H1 (cell line): ENCODE measurements around the gene RPS27. TPM values are rescaled to one million over a fixed set of nuclear protein-coding genes. Genes with fewer than 3 reads are reported as not detected.
A peak's percentile ranks its signal among the peaks of the same experiment; 100 is the strongest.

ENCODE experiments used
- CTCF ChIA-PET: fragments of 300-600 bp; sonication (Branson Sonifier 250); formaldehyde crosslinking; loops from one replicate; lab custom pipeline; 2021; ENCODE audit not compliant: partially characterized antibody; lab: Charles Lee
- POLR2A ChIA-PET: fragments of 300-600 bp; sonication (Branson Sonifier 250); formaldehyde crosslinking; loops from one replicate; lab custom pipeline; 2021; ENCODE audit warnings: inconsistent platforms; ENCODE audit not compliant: partially characterized antibody; lab: Charles Lee
- DNase-seq, 2 experiments: peaks; one replicate each; pipeline versions ENCODE4 v3.0.0 to v3.0.0-alpha.2; 2010 to 2022; ENCODE audit warnings: low spot score in 2 of 2, low read depth in 1 of 2, mixed read lengths in 1 of 2
- FAIRE-seq: peaks from 2 replicates; lab custom pipeline; 2011; peaks lifted over from hg19 to GRCh38; lab: Jason Lieb, UNC
- H2AFZ ChIP-seq: 2 replicates; pipeline ENCODE4 v1.8.1; 2012; ENCODE audit warnings: low read length, inconsistent platforms
- H2AK5ac ChIP-seq: 2 replicates; pipeline ENCODE4 v1.6.1; 2013; ENCODE audit warnings: low read depth, low read length
- H2BK120ac ChIP-seq: replicated peaks from 2 replicates; pipeline ENCODE3; 2013; ENCODE audit warnings: low read depth, low read length, inconsistent platforms
- H2BK12ac ChIP-seq: 2 replicates; pipeline ENCODE4 v1.6.1; 2013; ENCODE audit warnings: low read depth, low read length
- H2BK15ac ChIP-seq: 2 replicates; pipeline ENCODE4 v1.6.1; 2013; ENCODE audit warnings: low read length
- H2BK20ac ChIP-seq: 2 replicates; pipeline ENCODE4 v1.6.1; 2013; ENCODE audit warnings: low read length
- H2BK5ac ChIP-seq: 2 replicates; pipeline ENCODE4 v1.6.1; 2013; ENCODE audit warnings: low read depth, low read length
- H3K14ac ChIP-seq: 2 replicates; pipeline ENCODE4 v1.6.1; 2013; ENCODE audit warnings: inconsistent platforms; ENCODE audit not compliant: insufficient read length
- H3K18ac ChIP-seq: 2 replicates; pipeline ENCODE4 v1.6.1; 2013; ENCODE audit warnings: low read length; ENCODE audit errors: extremely low read depth
- H3K23ac ChIP-seq: 2 replicates; pipeline ENCODE4 v1.6.1; 2013; ENCODE audit warnings: inconsistent platforms; ENCODE audit not compliant: insufficient read length
- H3K23me2 ChIP-seq: 2 replicates; pipeline ENCODE4 v1.6.1; 2013; ENCODE audit warnings: low read depth, low read length
- H3K27ac ChIP-seq: 2 replicates; pipeline ENCODE4 v1.6.1; 2011; ENCODE audit warnings: low read depth, low read length, inconsistent platforms
- H3K27me3 ChIP-seq, 4 experiments: replicated peaks in 1 of 4; 1 replicate in 1 of 4; 2 replicates in 3 of 4; pipeline versions ENCODE4 v1.6.1 to v1.8.1; 2011 to 2013; ENCODE audit warnings: low read length in 3 of 4, mild to moderate bottlenecking in 3 of 4, inconsistent platforms in 2 of 4, mixed read lengths in 2 of 4, moderate library complexity in 1 of 4; ENCODE audit not compliant: control insufficient read depth in 3 of 4, insufficient read depth in 3 of 4; ENCODE audit errors: extremely low read depth in 1 of 4
- H3K36me3 ChIP-seq, 4 experiments: 2 replicates each; pipeline versions ENCODE4 v1.6.1 to v1.8.1; 2011 to 2013; ENCODE audit warnings: mild to moderate bottlenecking in 4 of 4, low read length in 3 of 4, moderate library complexity in 2 of 4, control low read depth in 1 of 4, inconsistent platforms in 1 of 4; ENCODE audit not compliant: insufficient read depth in 4 of 4, control insufficient read depth in 2 of 4
- H3K4ac ChIP-seq: replicated peaks from 2 replicates; pipeline ENCODE3; 2013; ENCODE audit warnings: low read length, low read depth, mixed read lengths, inconsistent platforms; ENCODE audit not compliant: insufficient read length
- H3K4me1 ChIP-seq, 4 experiments: replicated peaks in 1 of 4; 1 replicate in 1 of 4; 2 replicates in 3 of 4; pipeline versions ENCODE4 v1.6.1 to v1.8.1; 2011 to 2013; ENCODE audit warnings: low read length in 3 of 4, inconsistent platforms in 2 of 4, mixed read lengths in 1 of 4; ENCODE audit not compliant: insufficient read depth in 4 of 4, control insufficient read depth in 3 of 4
- H3K4me2 ChIP-seq, 2 experiments: 2 replicates each; pipeline versions ENCODE4 v1.6.1 to v1.8.1; 2011 to 2013; ENCODE audit warnings: low read depth in 2 of 2, low read length in 2 of 2, control low read depth in 1 of 2, inconsistent platforms in 1 of 2, mild to moderate bottlenecking in 1 of 2; ENCODE audit not compliant: insufficient read depth in 1 of 2
- H3K4me3 ChIP-seq, 4 experiments: fragments of 200-600, 300-600 bp in 1 of 4; sonication (generic), shearing (Covaris generic), sonication (Bioruptor Twin) in 1 of 4; 2 replicates each; pipeline versions ENCODE4 v1.5.1 to v1.8.1; 2011 to 2016; ENCODE audit warnings: low read length in 4 of 4, low read depth in 3 of 4, control low read depth in 2 of 4, inconsistent platforms in 2 of 4, mild to moderate bottlenecking in 2 of 4, mixed read lengths in 1 of 4, moderate library complexity in 1 of 4; ENCODE audit not compliant: insufficient read depth in 2 of 4; ENCODE audit errors: extremely low read depth in 1 of 4
- H3K56ac ChIP-seq: replicated peaks from 2 replicates; pipeline ENCODE3; 2013; ENCODE audit warnings: low read depth, mild to moderate bottlenecking, mixed read lengths, low read length, inconsistent platforms; ENCODE audit not compliant: insufficient read length
- H3K79me1 ChIP-seq: 2 replicates; pipeline ENCODE4 v1.6.1; 2013; ENCODE audit warnings: low read depth, low read length, control low read depth
- H3K79me2 ChIP-seq, 2 experiments: 2 replicates each; pipeline versions ENCODE4 v1.6.1 to v1.8.1; 2012 to 2013; ENCODE audit warnings: low read length in 2 of 2, mild to moderate bottlenecking in 2 of 2, inconsistent platforms in 1 of 2; ENCODE audit not compliant: insufficient read depth in 2 of 2, control insufficient read depth in 1 of 2
- H3K9ac ChIP-seq, 4 experiments: replicated peaks in 1 of 4; 1 replicate in 1 of 4; 2 replicates in 3 of 4; pipeline versions ENCODE4 v1.6.1 to v1.8.1; 2011 to 2013; ENCODE audit warnings: low read depth in 3 of 4, low read length in 3 of 4, control low read depth in 2 of 4, mild to moderate bottlenecking in 2 of 4, moderate library complexity in 2 of 4, inconsistent platforms in 1 of 4; ENCODE audit errors: extremely low read depth in 1 of 4
- H3K9me3 ChIP-seq, 2 experiments: 2 replicates each; pipeline versions ENCODE4 v1.6.1 to v1.8.1; 2012 to 2013; ENCODE audit warnings: mild to moderate bottlenecking in 2 of 2, moderate library complexity in 2 of 2, control low read depth in 1 of 2, inconsistent platforms in 1 of 2, low read depth in 1 of 2, low read length in 1 of 2, mixed read lengths in 1 of 2; ENCODE audit not compliant: insufficient read depth in 2 of 2
- H4K20me1 ChIP-seq, 2 experiments: replicated peaks in 1 of 2; 2 replicates each; pipeline versions ENCODE3 to v1.8.1; 2011 to 2013; ENCODE audit warnings: inconsistent platforms in 2 of 2, low read length in 2 of 2, mild to moderate bottlenecking in 1 of 2; ENCODE audit not compliant: insufficient read depth in 2 of 2, control insufficient read depth in 1 of 2
- H4K5ac ChIP-seq: 2 replicates; pipeline ENCODE4 v1.6.1; 2013; ENCODE audit warnings: low read length, low read depth, mixed read lengths, inconsistent platforms; ENCODE audit not compliant: insufficient read length
- H4K8ac ChIP-seq: 2 replicates; pipeline ENCODE4 v1.8.0; 2013; ENCODE audit warnings: mild to moderate bottlenecking, moderate library complexity, low read length, inconsistent platforms; ENCODE audit not compliant: insufficient read depth; ENCODE audit errors: extremely low read depth
- H4K91ac ChIP-seq: replicated peaks from 2 replicates; pipeline ENCODE3; 2013; ENCODE audit warnings: low read length, mixed read lengths, inconsistent platforms; ENCODE audit not compliant: insufficient read length
- RAD21 ChIP-seq, 2 experiments: IDR thresholded peaks in 1 of 2; conservative IDR thresholded peaks in 1 of 2; 2 replicates each; pipeline ENCODE4 v1.6.1; 2011; ENCODE audit warnings: low read depth in 2 of 2, low read length in 2 of 2, improper control_type of control experiment in 1 of 2, inconsistent platforms in 1 of 2, mild to moderate bottlenecking in 1 of 2, moderate library complexity in 1 of 2
- YY1 ChIP-seq: IDR thresholded peaks from 2 replicates; pipeline ENCODE4 v1.6.1; 2011; ENCODE audit warnings: low read depth, mild to moderate bottlenecking, low read length
- WGBS, 2 experiments: shearing (Covaris generic) in 1 of 2; methylation state at CpG; one replicate each; pipeline versions ENCODE4 v1.1.6 to v1.1.7; 2013 to 2015; ENCODE audit warnings: low lambda C conversion rate in 2 of 2, mixed read lengths in 2 of 2, inconsistent platforms in 1 of 2, low coverage in 1 of 2, missing lambda C conversion rate in 1 of 2; ENCODE audit not compliant: insufficient replicate concordance in 2 of 2, insufficient coverage in 1 of 2, insufficient read length in 1 of 2; ENCODE audit errors: extremely low coverage in 1 of 2, missing lambda C conversion rate in 1 of 2; 5-methylcytosine and 5-hydroxymethylcytosine counted together
- polyA plus RNA-seq, 7 experiments: library from polyadenylated mRNA; depleted of rRNA in 3 of 7; stranded (reverse) in 5 of 7; unstranded in 2 of 7; fragments of >200 nt in 5 of 7; fragments of 200-250 nt in 2 of 7; gene quantifications; 1 replicate in 5 of 7; 2 replicates in 1 of 7; 4 replicates in 1 of 7; pipeline versions ENCODE4 v1.2.1 to v1.2.3, GENCODE V29; 2011 to 2013; ENCODE audit warnings: missing spikeins in 2 of 7, mixed read lengths in 2 of 7
- total RNA-seq: library from RNA; stranded (reverse); fragmentation: NEBNext Ultra II Directional; extraction: Animal tissue kit (Norgen Biotek cat#: 25700); gene quantifications from 2 replicates; pipeline ENCODE4 v1.2.1, GENCODE V29; 2021

The RPS27 gene
- total and polyA plus RNA-seq, 2 of the 8 experiments (the other 6 are each of a cell fraction or from before 2014, with no cell fraction given) = 1,810 to 3,155 TPM

DNA sequence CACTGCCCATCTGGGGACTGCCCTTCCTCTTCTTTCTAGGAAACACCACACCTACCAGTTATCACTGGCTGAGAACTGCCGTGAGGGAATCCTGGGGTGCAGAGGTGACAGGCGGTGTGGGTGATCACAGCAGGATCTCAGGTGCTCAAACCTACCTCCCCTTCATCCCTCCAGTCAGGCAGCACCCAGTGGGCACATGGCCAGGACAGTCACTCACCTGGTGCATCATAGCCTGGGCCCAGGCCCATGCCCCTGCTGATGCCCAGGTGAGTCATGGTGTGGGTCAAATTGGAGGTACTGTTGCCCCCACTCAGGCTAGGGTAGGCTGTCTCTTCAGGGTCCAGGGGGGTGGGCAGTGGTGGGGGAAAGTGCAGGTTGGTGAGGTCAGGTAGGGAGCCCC lies 38.8 kb upstream of the RPS27 start:
- Histone ChIP-seq H2BK15ac (no peak overlapping the region), H3K4me1 (peaks cover 0 to 8% (median 2%) of the 10 kb centered on the region in 4 experiments; a peak in 4 of 7 replicates), H3K36me3 (peaks cover 7 to 30% (median 25%) of the 10 kb centered on the region in 4 experiments), H3K79me1 (peaks cover 21% of the 10 kb centered on the region), H3K18ac (no peak overlapping the region), H3K9me3 (no peaks in the 10 kb centered on the region), H3K56ac (no peak overlapping the region), H3K4me3 (no peak overlapping the region), H3K14ac (no peak overlapping the region), H2BK20ac (no peak overlapping the region), H4K91ac (no peak overlapping the region), H3K4ac (no peak overlapping the region), H3K79me2 (peaks cover 12 to 34% of the 10 kb centered on the region in 2 experiments), H2BK12ac (no peak overlapping the region), H2BK5ac (0 out of 2 replicates have a peak overlapping the region, but pooled peaks have one; percentile 35), H4K5ac (no peak overlapping the region), H2AK5ac (no peak overlapping the region), H4K8ac (no peak overlapping the region; the same call in 1 of the 2 replicates)
- POLR2A ChIA-PET = interaction anchor here (4.7 kb wide), 1 partner anchor 10 kb away, joined by 19 read pairs; no protein-coding TSS in a partner anchor
- WGBS, 2 experiments = 95% methylated on average over 2 of the region's 2 CpGs; no CpG with 5 or more reads in 1 of the 2 experiments
- no peak for DNase-seq
- TF ChIP-seq RAD21 (IDR thresholded peaks at IDR 0.05 in 1 of 2, conservative IDR thresholded peaks at IDR 0.05 in 1 of 2; ENCODE audit: low read depth in 2 of 2, low read length in 2 of 2) (no peak), YY1 (no peak)
- TF ChIP-seq, all 59 proteins: peak for 0
- Histone ChIP-seq H3K9ac (no peak overlapping the region), H2BK120ac (no peak overlapping the region), H4K20me1 (peaks cover 7 to 16% of the 10 kb centered on the region in 2 experiments), H3K4me2 (no peak overlapping the region), H3K23me2 (no peaks in the 10 kb centered on the region; the same call in 1 of the 2 replicates), H3K27me3 (no peaks in the 10 kb centered on the region), H3K27ac (no peak overlapping the region), H2AFZ (no peak overlapping the region), H3K23ac (no peak overlapping the region)
- CTCF ChIA-PET = interaction anchor here (1.7 kb wide), 1 partner anchor 22 kb away, joined by 4 read pairs; no protein-coding TSS in a partner anchor
- FAIRE-seq = no peak
